Measurements from ENCODE around the gene RNF167. TPM values are rescaled to one million over a fixed set of nuclear protein-coding genes. Genes with fewer than 3 reads are reported as not detected.

The RNF167 gene
- total RNA-seq, 4 donors from 2014 or later: 66.3 to 95.4 (median 80.2) TPM

GRCh38 chr17:4972322-4972721 is 32.3 kb downstream of the RNF167 start:
- WGBS, 2 donors: 89 to 94% methylated on average over 12 of the region's 12 CpGs

GRCh38 chr17:4972752-4973151 is 32.7 kb downstream of the RNF167 start:
- intact Hi-C loops (cut with DNase I; ENCODE audit: low total_unique reads): no loop called here
- TF ChIP-seq CTCF (IDR thresholded peaks at IDR 0.05): no peak
- no peak for TF ChIP-seq POLR2A (IDR thresholded peaks at IDR 0.05)
- no peak for DNase-seq (ENCODE audit: low spot score in 2 of 2)
- 83 to 92% methylated on average over 12 of the region's 12 CpGs for WGBS, 2 donors
- no peak overlapping the region for H3K4me3 ChIP-seq (ENCODE audit: low read depth, poor library complexity, severe bottlenecking)

More at GRCh38 chr17:4972322-4972721, 32.3 kb downstream of the RNF167 start:
- intact Hi-C loops (cut with DNase I; ENCODE audit: low total_unique reads): no loop called here
- TF ChIP-seq POLR2A (IDR thresholded peaks at IDR 0.05): no peak
- no peak for TF ChIP-seq CTCF (IDR thresholded peaks at IDR 0.05)
- no peak overlapping the region for H3K4me3 ChIP-seq (ENCODE audit: low read depth, poor library complexity, severe bottlenecking)
- DNase-seq (ENCODE audit: low spot score in 2 of 2): no peak

- TF ChIP-seq CTCF (IDR thresholded peaks at IDR 0.05): no peak
- no peak for TF ChIP-seq POLR2A (IDR thresholded peaks at IDR 0.05)
- 90 to 92% methylated on average over 10 of the region's 10 CpGs for WGBS, 2 donors
- intact Hi-C loops (cut with DNase I; ENCODE audit: low total_unique reads): no loop called here
- no peak for DNase-seq (ENCODE audit: low spot score in 2 of 2)
- no peak overlapping the region for H3K4me3 ChIP-seq (ENCODE audit: low read depth, poor library complexity, severe bottlenecking)
These were observed 33.4 kb downstream of the RNF167 start for GRCh38 chr17:4973256-4974114.

DNA sequence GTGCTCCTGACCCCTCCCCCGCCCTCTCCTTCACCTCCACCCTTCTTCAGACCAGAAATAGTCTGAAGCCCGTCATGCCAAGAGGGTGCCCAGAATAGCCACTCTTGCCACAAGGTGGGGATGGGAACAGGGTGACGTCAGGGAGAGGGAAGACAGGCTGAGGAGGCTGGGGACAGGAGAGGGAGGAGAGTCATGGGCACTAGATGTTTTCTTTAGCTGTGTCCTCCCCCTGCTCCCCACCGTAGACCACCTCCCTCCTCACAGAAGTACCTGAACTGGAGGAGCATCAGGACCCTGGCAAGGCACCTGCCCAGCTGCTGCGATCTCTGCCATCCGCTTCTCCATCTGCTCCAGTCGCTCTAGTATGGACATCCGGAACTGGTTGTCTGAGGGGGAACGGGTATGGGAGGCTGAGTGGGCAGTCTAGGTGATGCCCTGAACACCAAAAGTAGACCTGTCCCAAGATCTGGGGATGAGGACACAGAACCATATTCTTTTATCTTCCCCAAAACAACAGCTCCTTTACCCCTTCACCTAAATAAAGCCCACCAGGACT is 34.1 kb downstream of the RNF167 start:
- H3K4me3 ChIP-seq (ENCODE audit: low read depth, poor library complexity, severe bottlenecking): no peak overlapping the region
- WGBS, 2 donors: 89 to 93% methylated on average over 9 of the region's 9 CpGs
- TF ChIP-seq POLR2A (IDR thresholded peaks at IDR 0.05): no peak
- TF ChIP-seq CTCF (IDR thresholded peaks at IDR 0.05): no peak
- no peak for DNase-seq (ENCODE audit: low spot score in 2 of 2)
- intact Hi-C loops (cut with DNase I; ENCODE audit: low total_unique reads): no loop called here

GRCh38 chr17:4978726-4979125 is 38.7 kb downstream of the RNF167 start:
- intact Hi-C loops (cut with DNase I; ENCODE audit: low total_unique reads): no loop called here
- no peak for TF ChIP-seq POLR2A (IDR thresholded peaks at IDR 0.05)
- TF ChIP-seq CTCF (IDR thresholded peaks at IDR 0.05): no peak
- no peak for DNase-seq (ENCODE audit: low spot score in 2 of 2)
- no peak overlapping the region for H3K4me3 ChIP-seq (ENCODE audit: low read depth, poor library complexity, severe bottlenecking)

Measured in lower leg skin (tissue), 4 donors.